SK-N-SH (cell line): Measurements from ENCODE around the gene ZNF438.

Experiments used
- ELF1 ChIP-seq: IDR thresholded peaks from 2 replicates; pipeline ENCODE4 v1.4.0; 2012
- JUND ChIP-seq: IDR thresholded peaks from 2 replicates; pipeline ENCODE4 v1.4.0; 2012
- POLR2AphosphoS5 ChIP-seq: IDR thresholded peaks from 2 replicates; pipeline ENCODE4 v1.6.1; 2012; ENCODE audit warnings: low read depth, low read length
- RCOR1 ChIP-seq: fragments of 150-350 bp; IDR thresholded peaks from 2 replicates; pipeline ENCODE4 v1.6.1; 2017; ENCODE audit warnings: antibody characterized with exemption, low read length
- RXRA ChIP-seq: IDR thresholded peaks from 2 replicates; pipeline ENCODE4 v1.4.0; 2012; ENCODE audit warnings: low read depth, mild to moderate bottlenecking, borderline replicate concordance
- SIN3A ChIP-seq: IDR thresholded peaks from 2 replicates; pipeline ENCODE4 v1.6.1; 2012; ENCODE audit warnings: low read depth, mild to moderate bottlenecking, low read length, moderate library complexity, borderline replicate concordance
- TAF1 ChIP-seq: IDR thresholded peaks from 2 replicates; pipeline ENCODE4 v1.6.1; 2012; ENCODE audit warnings: low read depth, mild to moderate bottlenecking, low read length, moderate library complexity, borderline replicate concordance
- TCF12 ChIP-seq: IDR thresholded peaks from 2 replicates; pipeline ENCODE4 v1.4.0; 2012
- YY1 ChIP-seq: IDR thresholded peaks from 2 replicates; pipeline ENCODE4 v1.4.0; 2012; ENCODE audit warnings: low read depth, mild to moderate bottlenecking
- TF ChIP-seq, protein P1 (sequence below): IDR thresholded peaks from 2 replicates; pipeline ENCODE4 v1.6.1; 2012; ENCODE audit warnings: mild to moderate bottlenecking, low read depth, low read length, moderate library complexity
- TF ChIP-seq, protein P2 (sequence below): fragments of 200-600 bp; sonication (generic); IDR thresholded peaks from 2 replicates; pipeline ENCODE4 v1.6.1; 2017; ENCODE audit warnings: antibody characterized with exemption, mild to moderate bottlenecking, moderate library complexity
- TF ChIP-seq, protein P3 (sequence below): IDR thresholded peaks from 2 replicates; pipeline ENCODE4 v1.4.0; 2012; ENCODE audit warnings: low read depth
- TF ChIP-seq, protein P4 (sequence below): IDR thresholded peaks from 2 replicates; pipeline ENCODE4 v1.4.0; 2012; ENCODE audit warnings: low read depth, borderline replicate concordance
- TF ChIP-seq, protein P5 (sequence below): IDR thresholded peaks from 2 replicates; pipeline ENCODE4; 2012

DNA sequence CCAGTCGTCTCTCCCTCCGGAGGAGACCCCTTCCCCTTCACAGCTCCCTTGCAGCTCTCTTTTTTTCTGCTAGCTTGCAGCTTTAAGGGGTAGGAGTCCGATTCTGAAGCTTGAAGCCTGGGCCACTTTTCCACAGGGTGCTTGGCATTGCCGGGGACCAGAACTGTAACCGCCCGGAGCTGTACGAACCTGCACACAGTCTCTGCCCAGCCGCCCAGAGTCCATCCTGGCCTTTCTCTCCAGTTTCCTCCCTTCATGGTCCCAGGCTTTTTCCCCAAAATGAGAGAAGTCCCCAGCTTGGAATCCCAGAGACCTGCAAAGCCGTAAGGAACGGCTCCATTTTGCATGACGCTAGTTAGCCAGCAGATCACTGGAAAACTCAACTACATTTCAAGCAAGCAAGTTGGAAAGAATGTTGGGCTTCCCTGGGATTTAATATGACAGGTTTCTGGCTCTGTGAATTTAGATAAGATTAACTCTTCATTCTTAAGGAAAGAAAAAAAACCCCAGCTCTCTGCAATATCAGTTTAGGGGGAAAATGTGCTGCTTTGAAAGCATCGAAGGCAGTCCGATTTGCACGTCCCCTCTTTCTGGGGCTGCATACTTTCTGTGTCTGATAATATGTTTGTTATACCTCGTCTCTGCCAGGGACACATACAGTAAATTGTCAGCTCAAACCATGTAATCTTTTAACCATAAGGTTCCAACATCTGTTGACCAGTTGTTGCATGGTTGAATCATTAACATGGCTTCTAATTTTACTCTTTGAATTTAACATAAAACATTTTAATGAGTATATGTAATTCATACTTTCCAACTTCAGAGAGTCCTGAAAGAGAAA, 212.1 kb downstream of the ZNF438 start:
- TF ChIP-seq, protein P1, sequence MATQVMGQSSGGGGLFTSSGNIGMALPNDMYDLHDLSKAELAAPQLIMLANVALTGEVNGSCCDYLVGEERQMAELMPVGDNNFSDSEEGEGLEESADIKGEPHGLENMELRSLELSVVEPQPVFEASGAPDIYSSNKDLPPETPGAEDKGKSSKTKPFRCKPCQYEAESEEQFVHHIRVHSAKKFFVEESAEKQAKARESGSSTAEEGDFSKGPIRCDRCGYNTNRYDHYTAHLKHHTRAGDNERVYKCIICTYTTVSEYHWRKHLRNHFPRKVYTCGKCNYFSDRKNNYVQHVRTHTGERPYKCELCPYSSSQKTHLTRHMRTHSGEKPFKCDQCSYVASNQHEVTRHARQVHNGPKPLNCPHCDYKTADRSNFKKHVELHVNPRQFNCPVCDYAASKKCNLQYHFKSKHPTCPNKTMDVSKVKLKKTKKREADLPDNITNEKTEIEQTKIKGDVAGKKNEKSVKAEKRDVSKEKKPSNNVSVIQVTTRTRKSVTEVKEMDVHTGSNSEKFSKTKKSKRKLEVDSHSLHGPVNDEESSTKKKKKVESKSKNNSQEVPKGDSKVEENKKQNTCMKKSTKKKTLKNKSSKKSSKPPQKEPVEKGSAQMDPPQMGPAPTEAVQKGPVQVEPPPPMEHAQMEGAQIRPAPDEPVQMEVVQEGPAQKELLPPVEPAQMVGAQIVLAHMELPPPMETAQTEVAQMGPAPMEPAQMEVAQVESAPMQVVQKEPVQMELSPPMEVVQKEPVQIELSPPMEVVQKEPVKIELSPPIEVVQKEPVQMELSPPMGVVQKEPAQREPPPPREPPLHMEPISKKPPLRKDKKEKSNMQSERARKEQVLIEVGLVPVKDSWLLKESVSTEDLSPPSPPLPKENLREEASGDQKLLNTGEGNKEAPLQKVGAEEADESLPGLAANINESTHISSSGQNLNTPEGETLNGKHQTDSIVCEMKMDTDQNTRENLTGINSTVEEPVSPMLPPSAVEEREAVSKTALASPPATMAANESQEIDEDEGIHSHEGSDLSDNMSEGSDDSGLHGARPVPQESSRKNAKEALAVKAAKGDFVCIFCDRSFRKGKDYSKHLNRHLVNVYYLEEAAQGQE = no peak
- TF ChIP-seq TAF1 (no peak), RCOR1 (no peak), RXRA (no peak), YY1 (no peak), ELF1 (no peak), TCF12 (peak; percentile 59; the same call in 1 of the 2 replicates), POLR2AphosphoS5 (no peak), JUND (no peak), SIN3A (no peak)
- TF ChIP-seq, protein P2, sequence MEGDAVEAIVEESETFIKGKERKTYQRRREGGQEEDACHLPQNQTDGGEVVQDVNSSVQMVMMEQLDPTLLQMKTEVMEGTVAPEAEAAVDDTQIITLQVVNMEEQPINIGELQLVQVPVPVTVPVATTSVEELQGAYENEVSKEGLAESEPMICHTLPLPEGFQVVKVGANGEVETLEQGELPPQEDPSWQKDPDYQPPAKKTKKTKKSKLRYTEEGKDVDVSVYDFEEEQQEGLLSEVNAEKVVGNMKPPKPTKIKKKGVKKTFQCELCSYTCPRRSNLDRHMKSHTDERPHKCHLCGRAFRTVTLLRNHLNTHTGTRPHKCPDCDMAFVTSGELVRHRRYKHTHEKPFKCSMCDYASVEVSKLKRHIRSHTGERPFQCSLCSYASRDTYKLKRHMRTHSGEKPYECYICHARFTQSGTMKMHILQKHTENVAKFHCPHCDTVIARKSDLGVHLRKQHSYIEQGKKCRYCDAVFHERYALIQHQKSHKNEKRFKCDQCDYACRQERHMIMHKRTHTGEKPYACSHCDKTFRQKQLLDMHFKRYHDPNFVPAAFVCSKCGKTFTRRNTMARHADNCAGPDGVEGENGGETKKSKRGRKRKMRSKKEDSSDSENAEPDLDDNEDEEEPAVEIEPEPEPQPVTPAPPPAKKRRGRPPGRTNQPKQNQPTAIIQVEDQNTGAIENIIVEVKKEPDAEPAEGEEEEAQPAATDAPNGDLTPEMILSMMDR = no peak
- TF ChIP-seq, protein P3, sequence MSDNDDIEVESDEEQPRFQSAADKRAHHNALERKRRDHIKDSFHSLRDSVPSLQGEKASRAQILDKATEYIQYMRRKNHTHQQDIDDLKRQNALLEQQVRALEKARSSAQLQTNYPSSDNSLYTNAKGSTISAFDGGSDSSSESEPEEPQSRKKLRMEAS = no peak
- TF ChIP-seq, protein P4, sequence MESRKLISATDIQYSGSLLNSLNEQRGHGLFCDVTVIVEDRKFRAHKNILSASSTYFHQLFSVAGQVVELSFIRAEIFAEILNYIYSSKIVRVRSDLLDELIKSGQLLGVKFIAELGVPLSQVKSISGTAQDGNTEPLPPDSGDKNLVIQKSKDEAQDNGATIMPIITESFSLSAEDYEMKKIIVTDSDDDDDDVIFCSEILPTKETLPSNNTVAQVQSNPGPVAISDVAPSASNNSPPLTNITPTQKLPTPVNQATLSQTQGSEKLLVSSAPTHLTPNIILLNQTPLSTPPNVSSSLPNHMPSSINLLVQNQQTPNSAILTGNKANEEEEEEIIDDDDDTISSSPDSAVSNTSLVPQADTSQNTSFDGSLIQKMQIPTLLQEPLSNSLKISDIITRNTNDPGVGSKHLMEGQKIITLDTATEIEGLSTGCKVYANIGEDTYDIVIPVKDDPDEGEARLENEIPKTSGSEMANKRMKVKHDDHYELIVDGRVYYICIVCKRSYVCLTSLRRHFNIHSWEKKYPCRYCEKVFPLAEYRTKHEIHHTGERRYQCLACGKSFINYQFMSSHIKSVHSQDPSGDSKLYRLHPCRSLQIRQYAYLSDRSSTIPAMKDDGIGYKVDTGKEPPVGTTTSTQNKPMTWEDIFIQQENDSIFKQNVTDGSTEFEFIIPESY = no peak
- TF ChIP-seq, protein P5, sequence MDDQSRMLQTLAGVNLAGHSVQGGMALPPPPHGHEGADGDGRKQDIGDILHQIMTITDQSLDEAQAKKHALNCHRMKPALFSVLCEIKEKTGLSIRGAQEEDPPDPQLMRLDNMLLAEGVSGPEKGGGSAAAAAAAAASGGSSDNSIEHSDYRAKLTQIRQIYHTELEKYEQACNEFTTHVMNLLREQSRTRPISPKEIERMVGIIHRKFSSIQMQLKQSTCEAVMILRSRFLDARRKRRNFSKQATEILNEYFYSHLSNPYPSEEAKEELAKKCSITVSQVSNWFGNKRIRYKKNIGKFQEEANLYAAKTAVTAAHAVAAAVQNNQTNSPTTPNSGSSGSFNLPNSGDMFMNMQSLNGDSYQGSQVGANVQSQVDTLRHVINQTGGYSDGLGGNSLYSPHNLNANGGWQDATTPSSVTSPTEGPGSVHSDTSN = no peak; the same call in 1 of the 2 replicates
